ENCODE data around the gene MSH4.
A peak's percentile ranks its signal among the peaks of the same experiment; 100 is the strongest.

Gene MSH4

DNA sequence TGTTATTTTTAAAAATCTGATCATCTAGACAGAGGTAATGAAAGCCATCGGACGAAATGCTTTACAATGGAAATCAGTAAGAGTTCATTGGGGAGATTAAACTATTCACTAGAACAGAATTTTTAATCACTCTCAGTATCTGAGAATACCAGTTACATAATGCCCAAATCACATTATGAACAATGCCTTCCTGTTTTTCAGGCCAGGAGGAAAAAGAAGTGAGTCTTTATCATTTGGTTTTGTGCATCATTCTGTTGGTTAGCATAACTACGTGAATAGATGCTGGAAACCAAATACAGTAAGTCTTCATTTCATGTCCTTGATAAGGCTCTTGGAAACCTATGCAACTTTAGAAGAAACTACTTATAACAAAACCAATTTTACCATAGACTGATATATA, 153.5 kb downstream of the MSH4 start:
- no peak for DNase-seq

DNA sequence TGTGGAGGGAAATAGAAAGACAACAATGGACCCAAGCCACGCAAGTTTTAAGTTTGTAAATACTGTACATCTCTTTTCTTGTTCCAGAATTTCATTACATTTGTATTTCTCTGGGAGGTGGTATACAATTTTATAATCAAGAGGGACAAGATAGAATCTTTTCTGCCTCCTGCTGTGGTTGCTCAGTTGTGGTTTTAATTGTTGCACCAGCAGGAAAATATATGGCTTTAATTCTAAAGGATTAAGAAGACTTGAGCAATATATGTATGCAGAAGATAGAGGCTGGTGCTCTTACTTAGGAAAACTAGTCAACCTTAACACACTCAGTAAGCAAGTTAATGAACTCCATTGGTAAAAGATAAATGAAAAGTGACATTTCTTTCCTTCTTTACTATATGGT, 155.3 kb downstream of the MSH4 start:
- no peak for DNase-seq

DNA sequence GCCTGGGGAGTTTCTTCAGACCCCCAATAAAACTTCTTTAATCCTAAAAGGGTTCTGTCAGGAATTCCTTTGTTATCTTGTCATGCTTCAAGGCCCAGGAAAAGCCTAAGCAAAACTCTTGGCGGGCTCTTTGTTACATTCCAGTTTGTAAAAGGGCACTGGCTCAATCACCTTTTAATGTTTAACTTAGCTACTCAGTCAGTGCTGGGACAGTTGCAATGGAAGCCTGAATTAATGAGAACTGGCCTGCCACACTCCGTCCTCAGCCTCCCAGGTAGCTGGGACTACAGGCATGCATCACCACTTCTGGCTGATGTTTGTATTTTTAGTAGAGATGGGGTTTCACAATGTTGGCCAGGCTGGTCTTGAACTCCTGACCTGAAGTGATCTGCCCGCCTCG, 156.8 kb downstream of the MSH4 start:
- no peak for DNase-seq

DNA sequence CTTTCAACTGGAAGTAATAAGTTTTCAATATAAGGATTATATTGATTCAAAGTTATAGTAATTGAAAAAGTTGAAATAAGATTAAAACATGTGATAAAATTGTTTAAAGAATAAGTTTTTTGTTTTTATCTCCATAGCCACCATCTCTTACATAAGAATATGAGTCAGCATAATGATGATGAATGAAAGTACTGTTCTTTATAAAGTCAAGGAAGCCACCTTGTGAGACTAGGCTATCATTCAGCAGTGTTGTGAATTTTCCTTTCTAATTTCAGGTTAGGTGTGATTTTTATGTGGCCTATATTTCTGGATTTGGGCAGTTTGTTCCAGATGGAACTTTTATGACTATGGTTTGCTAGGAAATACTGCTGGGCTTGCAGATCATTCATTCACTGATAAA, 157.9 kb downstream of the MSH4 start:
- peak; percentile 4 for DNase-seq

Measured in NCI-H226 (cell line).